Caco-2 (cell line): Measurements from ENCODE around the gene RYR2. TPM values are rescaled to one million over a fixed set of nuclear protein-coding genes. Genes with fewer than 3 reads are reported as not detected.

ENCODE experiments used
- BruUV-seq: library from RNA; stranded (reverse); fragments of 400-500 nt; replicated peaks from 2 replicates; lab custom pipeline; 2021; lab: Mats Ljungman, UMichigan
- CTCF ChIA-PET: fragments of 300-600 bp; sonication (Branson Sonifier 250); formaldehyde crosslinking; loops from one replicate; lab custom pipeline; 2022; ENCODE audit warnings: antibody characterized with exemption; lab: Charles Lee
- POLR2A ChIA-PET: fragments of 300-600 bp; sonication (Branson Sonifier 250); formaldehyde crosslinking; loops from one replicate; lab custom pipeline; 2022; ENCODE audit warnings: antibody characterized with exemption; lab: Charles Lee
- DNase-seq, 2 experiments: peaks; one replicate each; pipeline versions ENCODE4 v3.0.0 to v3.0.0-alpha.2; 2020 to 2022
- H3K27me3 ChIP-seq: replicated peaks from 2 replicates; pipeline ENCODE4 v1.6.0; 2011; ENCODE audit warnings: low read length; ENCODE audit not compliant: control insufficient read depth, insufficient read depth
- H3K36me3 ChIP-seq: 2 replicates; pipeline ENCODE4 v1.5.1; 2011; ENCODE audit warnings: low read length; ENCODE audit not compliant: control insufficient read depth, insufficient read depth
- H3K4me1 ChIP-seq: fragments of 250-450 bp; sonication (Bioruptor Pico); 2 replicates; pipeline ENCODE4 v1.5.1; 2020; ENCODE audit warnings: mild to moderate bottlenecking
- H3K4me3 ChIP-seq: 2 replicates; pipeline ENCODE4 v1.5.1; 2011; ENCODE audit warnings: low read depth, mild to moderate bottlenecking, control low read depth, low read length
- H3K9me3 ChIP-seq: fragments of 250-450 bp; sonication (Bioruptor Pico); 2 replicates; pipeline ENCODE4 v1.5.1; 2020; ENCODE audit warnings: mild to moderate bottlenecking, moderate library complexity
- H3K27ac Mint-ChIP-seq: one replicate; pipeline ENCODE4 v1.8.0; 2022; ENCODE audit warnings: mixed read lengths; ENCODE audit not compliant: unreplicated experiment
- H3K27me3 Mint-ChIP-seq: one replicate; pipeline ENCODE4 v1.8.0; 2022; ENCODE audit warnings: mixed read lengths; ENCODE audit not compliant: insufficient read depth, unreplicated experiment
- H3K36me3 Mint-ChIP-seq: one replicate; pipeline ENCODE4 v1.8.0; 2022; ENCODE audit warnings: mild to moderate bottlenecking, mixed read lengths; ENCODE audit not compliant: insufficient read depth, unreplicated experiment
- H3K4me1 Mint-ChIP-seq: one replicate; pipeline ENCODE4 v1.8.0; 2022; ENCODE audit warnings: low read depth, mixed read lengths; ENCODE audit not compliant: unreplicated experiment
- H3K4me3 Mint-ChIP-seq: one replicate; pipeline ENCODE4 v1.8.0; 2022; ENCODE audit warnings: mild to moderate bottlenecking, moderate library complexity, mixed read lengths; ENCODE audit not compliant: unreplicated experiment
- H3K9me3 Mint-ChIP-seq: one replicate; pipeline ENCODE4 v1.8.0; 2022; ENCODE audit warnings: mixed read lengths; ENCODE audit not compliant: unreplicated experiment
- CTCF ChIP-seq, 2 experiments: fragments of 200-600 bp in 1 of 2; IDR thresholded peaks; 1 replicate in 1 of 2; 2 replicates in 1 of 2; pipeline versions ENCODE4 v1.5.1 to v1.8.0; 2011 to 2022; ENCODE audit warnings: antibody characterized with exemption in 1 of 2, control low read depth in 1 of 2, inconsistent platforms in 1 of 2, low read depth in 1 of 2, low read length in 1 of 2, mild to moderate bottlenecking in 1 of 2, moderate library complexity in 1 of 2; ENCODE audit not compliant: insufficient read depth in 1 of 2, severe bottlenecking in 1 of 2, unreplicated experiment in 1 of 2
- intact Hi-C: fragments of 100-400 bp; cut with micrococcal nuclease; formaldehyde crosslinking; loops from one replicate; pipeline ENCODE4 v1.10.0; 2022; ENCODE audit not compliant: unreplicated experiment
- total RNA-seq: library from RNA; stranded (reverse); gene quantifications from 2 replicates; pipeline ENCODE4 v1.2.3, GENCODE V29; 2022

Gene RYR2
- total RNA-seq, 1 experiment from 2014 or later, result 3.4 TPM

GRCh38 chr1:237398751-237399150 is 356.8 kb downstream of the RYR2 start:
- POLR2A ChIA-PET, result no interaction called here
- TF ChIP-seq CTCF (IDR thresholded peaks at IDR 0.05; ENCODE audit: insufficient read depth in 1 of 2, low read depth in 1 of 2, low read length in 1 of 2, severe bottlenecking in 1 of 2, unreplicated experiment in 1 of 2), result no peak
- H3K36me3 ChIP-seq, result no peaks in the 10 kb centered on the region
- Mint-ChIP-seq H3K9me3 (peaks cover 30% of the 10 kb centered on the region), H3K4me3 (no peak overlapping the region), H3K4me1 (no peaks in the 10 kb centered on the region), H3K27ac (no peak overlapping the region), H3K36me3 (no peaks in the 10 kb centered on the region), H3K27me3 (peaks cover 3% of the 10 kb centered on the region)
- intact Hi-C loops, result no loop called here
- no peak overlapping the region for H3K4me3 ChIP-seq
- no TSS peak for BruUV-seq
- H3K27me3 ChIP-seq, result no peaks in the 10 kb centered on the region; the same call in 1 of the 2 replicates
- no peaks in the 10 kb centered on the region for H3K4me1 ChIP-seq
- CTCF ChIA-PET, result no interaction called here
- DNase-seq, result no peak
- H3K9me3 ChIP-seq, result 0 out of 2 replicates have a peak, but pooled peaks cover 6% of the 10 kb centered on the region

GRCh38 chr1:237405912-237406311 is 363.9 kb downstream of the RYR2 start:
- no peak for TF ChIP-seq CTCF (IDR thresholded peaks at IDR 0.05; ENCODE audit: insufficient read depth in 1 of 2, low read depth in 1 of 2, low read length in 1 of 2, severe bottlenecking in 1 of 2, unreplicated experiment in 1 of 2)
- Histone ChIP-seq H3K4me3 (no peak overlapping the region), H3K36me3 (no peaks in the 10 kb centered on the region), H3K9me3 (no peaks in the 10 kb centered on the region; the same call in 1 of the 2 replicates), H3K27me3 (no peaks in the 10 kb centered on the region), H3K4me1 (no peaks in the 10 kb centered on the region)
- peaks cover 18% of the 10 kb centered on the region for H3K9me3 Mint-ChIP-seq
- ChIA-PET POLR2A (no interaction called here), CTCF (no interaction called here)
- peaks cover 3% of the 10 kb centered on the region for H3K27me3 Mint-ChIP-seq
- DNase-seq, result no peak
- intact Hi-C loops, result no loop called here
- no TSS peak for BruUV-seq
- no peak overlapping the region for H3K4me3 Mint-ChIP-seq
- H3K27ac Mint-ChIP-seq, result no peak overlapping the region
- H3K4me1 Mint-ChIP-seq, result no peaks in the 10 kb centered on the region
- no peaks in the 10 kb centered on the region for H3K36me3 Mint-ChIP-seq

GRCh38 chr1:237411621-237412020 is 369.6 kb downstream of the RYR2 start:
- no peak overlapping the region for H3K4me3 Mint-ChIP-seq

More at GRCh38 chr1:237411621-237412020, 369.6 kb downstream of the RYR2 start:
- no peak for DNase-seq
- POLR2A ChIA-PET, result no interaction called here
- no peaks in the 10 kb centered on the region for H3K36me3 ChIP-seq
- intact Hi-C loops, result no loop called here
- no peak overlapping the region for H3K4me3 ChIP-seq
- no peaks in the 10 kb centered on the region for H3K36me3 Mint-ChIP-seq
- no peaks in the 10 kb centered on the region for H3K4me1 ChIP-seq
- no peaks in the 10 kb centered on the region for H3K27me3 ChIP-seq
- no peak overlapping the region for H3K27ac Mint-ChIP-seq
- H3K9me3 Mint-ChIP-seq, result no peaks in the 10 kb centered on the region
- CTCF ChIA-PET, result no interaction called here
- H3K9me3 ChIP-seq, result no peaks in the 10 kb centered on the region; the same call in 1 of the 2 replicates
- BruUV-seq, result no TSS peak
- H3K27me3 Mint-ChIP-seq, result no peaks in the 10 kb centered on the region
- H3K4me1 Mint-ChIP-seq, result no peaks in the 10 kb centered on the region
- no peak for TF ChIP-seq CTCF (IDR thresholded peaks at IDR 0.05; ENCODE audit: insufficient read depth in 1 of 2, low read depth in 1 of 2, low read length in 1 of 2, severe bottlenecking in 1 of 2, unreplicated experiment in 1 of 2)
